A549 (cell line): ENCODE data around the gene ZBTB46. TPM values are rescaled to one million over a fixed set of nuclear protein-coding genes. Genes with fewer than 3 reads are reported as not detected.

ENCODE experiments used
- ATAC-seq, 2 experiments: fragments of 200-7000 bp in 1 of 2; fragments of >200 bp in 1 of 2; cut with Nextera tagmentation in 1 of 2; cut with Tn5 transposase in 1 of 2; 3 replicates each; pipeline versions ENCODE4 v1.8.0 to v1.9.1; 2018 to 2020; ENCODE audit warnings: mild to moderate bottlenecking in 1 of 2, moderate library complexity in 1 of 2
- CTCF ChIA-PET: fragments of 300-600 bp; sonication (Branson Sonifier 250); formaldehyde crosslinking; extraction: SDS; loops from one replicate; lab custom pipeline; 2021; ENCODE audit warnings: antibody characterized with exemption, inconsistent platforms; lab: Yijun Ruan, JAX
- POLR2A ChIA-PET: fragments of 350-600 bp; formaldehyde crosslinking; extraction: SDS; loops from one replicate; lab custom pipeline; 2021; ENCODE audit warnings: antibody characterized with exemption, inconsistent platforms; lab: Yijun Ruan, JAX
- DNase-seq, 2 experiments: peaks; one replicate each; pipeline versions ENCODE4 v3.0.0 to v3.0.0-alpha.2; 2011 to 2016; ENCODE audit warnings: low read depth in 1 of 2, low spot score in 1 of 2
- FAIRE-seq: peaks from 2 replicates; lab custom pipeline; 2011; peaks lifted over from hg19 to GRCh38; lab: Jason Lieb, UNC
- H3K27ac ChIP-seq, 2 experiments: fragments of >200 bp; sonication (Bioruptor Twin); formaldehyde crosslinking; 3 replicates each; pipeline ENCODE4 v1.5.1; 2016 to 2017
- H3K4me1 ChIP-seq: fragments of >200 bp; sonication (Bioruptor Twin); formaldehyde crosslinking; 3 replicates; pipeline ENCODE4 v1.6.1; 2016
- H3K4me2 ChIP-seq: fragments of >200 bp; sonication (Bioruptor Twin); formaldehyde crosslinking; 3 replicates; pipeline ENCODE4 v1.6.1; 2016
- H3K4me3 ChIP-seq: fragments of >200 bp; sonication (Bioruptor Twin); formaldehyde crosslinking; 3 replicates; pipeline ENCODE4 v1.5.1; 2016
- H3K9me3 ChIP-seq: fragments of >200 bp; sonication (Bioruptor Twin); formaldehyde crosslinking; 3 replicates; pipeline ENCODE4 v1.6.1; 2016
- BHLHE40 ChIP-seq: IDR thresholded peaks from 2 replicates; pipeline ENCODE4 v1.6.1; 2012; ENCODE audit warnings: low read depth, low read length, inconsistent platforms
- CBX2 ChIP-seq: fragments of 200-600 bp; sonication (generic); IDR thresholded peaks from 2 replicates; pipeline ENCODE4 v1.6.1; 2016; ENCODE audit warnings: low read depth, mild to moderate bottlenecking, borderline replicate concordance
- CBX8 ChIP-seq: fragments of 200-600 bp; sonication (generic); IDR thresholded peaks from 2 replicates; pipeline ENCODE4 v1.6.1; 2016
- CEBPB ChIP-seq, 2 experiments: fragments of >200 bp in 1 of 2; sonication (Bioruptor Twin) in 1 of 2; formaldehyde crosslinking in 1 of 2; IDR thresholded peaks; 2 replicates each; pipeline ENCODE4 v1.6.1; 2012 to 2016
- CHD2 ChIP-seq: fragments of 150-350 bp; IDR thresholded peaks from 2 replicates; pipeline ENCODE4 v1.6.1; 2014; ENCODE audit warnings: low read length; ENCODE audit not compliant: partially characterized antibody
- CHD4 ChIP-seq: fragments of 200-600 bp; sonication (generic); IDR thresholded peaks from 2 replicates; pipeline ENCODE4 v1.6.1; 2016; ENCODE audit warnings: antibody characterized with exemption, mild to moderate bottlenecking, borderline replicate concordance
- EHMT2 ChIP-seq: fragments of 200-600 bp; sonication (generic); IDR thresholded peaks from 2 replicates; pipeline ENCODE4 v1.6.1; 2016; ENCODE audit warnings: antibody characterized with exemption, low read depth, mild to moderate bottlenecking, moderate library complexity
- FOSL2 ChIP-seq, 2 experiments: fragments of 450-650 bp in 1 of 2; fragments of >200 bp in 1 of 2; sonication (Bioruptor Twin) in 1 of 2; formaldehyde crosslinking; IDR thresholded peaks; 2 replicates each; pipeline versions ENCODE4 v1.5.0 to v1.6.1; 2016 to 2020; ENCODE audit warnings: mild to moderate bottlenecking in 1 of 2, moderate library complexity in 1 of 2
- HDAC2 ChIP-seq: fragments of 200-600 bp; sonication (generic); IDR thresholded peaks from 2 replicates; pipeline ENCODE4 v1.6.1; 2016
- HEYL ChIP-seq: fragments of 250-450 bp; sonication (Bioruptor Pico); IDR thresholded peaks from 2 replicates; pipeline ENCODE4 v1.8.0; 2021; ENCODE audit warnings: mild to moderate bottlenecking, moderate library complexity
- HOXA7 ChIP-seq: fragments of 250-450 bp; sonication (Bioruptor Pico); IDR thresholded peaks from 2 replicates; pipeline ENCODE4 v1.5.0; 2020; ENCODE audit warnings: mild to moderate bottlenecking, moderate library complexity
- KDM1A ChIP-seq: fragments of 200-600 bp; sonication (generic); IDR thresholded peaks from 2 replicates; pipeline ENCODE4 v1.6.1; 2016; ENCODE audit warnings: low read depth, mild to moderate bottlenecking
- KDM5A ChIP-seq: fragments of 200-600 bp; sonication (generic); IDR thresholded peaks from 2 replicates; pipeline ENCODE4 v1.6.1; 2016; ENCODE audit warnings: antibody characterized with exemption, mild to moderate bottlenecking
- MAFK ChIP-seq: fragments of 450-650 bp; IDR thresholded peaks from 2 replicates; pipeline ENCODE4 v1.6.1; 2014; ENCODE audit not compliant: partially characterized antibody
- NR3C1 ChIP-seq: fragments of >200 bp; sonication (Bioruptor Twin); formaldehyde crosslinking; IDR thresholded peaks from 3 replicates; pipeline ENCODE4 v1.6.1; 2017
- PHF8 ChIP-seq: fragments of 200-600 bp; sonication (generic); IDR thresholded peaks from 2 replicates; pipeline ENCODE4 v1.6.1; 2016; ENCODE audit warnings: low read depth, mild to moderate bottlenecking, antibody characterized with exemption, moderate library complexity, borderline replicate concordance
- POLR2A ChIP-seq: IDR thresholded peaks from 2 replicates; pipeline ENCODE4 v1.6.1; 2012; ENCODE audit warnings: mild to moderate bottlenecking, low read length
- RARB ChIP-seq: fragments of 250-450 bp; sonication (Bioruptor Pico); IDR thresholded peaks from 2 replicates; pipeline ENCODE4 v1.8.0; 2021; ENCODE audit warnings: mild to moderate bottlenecking, moderate library complexity
- RCOR1 ChIP-seq: fragments of 150-350 bp; IDR thresholded peaks from 2 replicates; pipeline ENCODE4 v1.6.1; 2014; ENCODE audit warnings: antibody characterized with exemption, low read length, low read depth
- RFX5 ChIP-seq: fragments of 450-650 bp; IDR thresholded peaks from 2 replicates; pipeline ENCODE4 v1.7.1; 2014; ENCODE audit warnings: antibody characterized with exemption, mild to moderate bottlenecking, moderate library complexity
- RNF2 ChIP-seq: fragments of 200-600 bp; sonication (generic); IDR thresholded peaks from 2 replicates; pipeline ENCODE4 v1.6.1; 2016; ENCODE audit warnings: low read depth, mild to moderate bottlenecking, antibody characterized with exemption, moderate library complexity, borderline replicate concordance
- ZC3H11A ChIP-seq: fragments of 450-650 bp; IDR thresholded peaks from 2 replicates; pipeline ENCODE4 v1.6.1; 2014; ENCODE audit warnings: antibody characterized with exemption, mild to moderate bottlenecking
- ZNF302 ChIP-seq: fragments of 250-450 bp; sonication (Bioruptor Pico); IDR thresholded peaks from 2 replicates; pipeline ENCODE4 v1.9.0; 2021; ENCODE audit warnings: inconsistent platforms, mild to moderate bottlenecking, moderate library complexity
- WGBS: methylation state at CpG from one replicate; pipeline ENCODE4 v1.1.6; 2017; ENCODE audit errors: missing lambda C conversion rate; 5-methylcytosine and 5-hydroxymethylcytosine counted together
- polyA plus RNA-seq, 4 experiments: library from polyadenylated mRNA; depleted of rRNA in 3 of 4; stranded (reverse); fragments of >200 nt; fragmentation: RNase III in 1 of 4; extraction: RNeasy Plus Mini Kit Qiagen cat#74134 plus additional on column Dnase treatment in 1 of 4; gene quantifications; 2 replicates in 3 of 4; 3 replicates in 1 of 4; pipeline ENCODE4 v1.2.3, GENCODE V29; 2011 to 2017
- TF ChIP-seq, protein P1 (sequence below): IDR thresholded peaks from 2 replicates; pipeline ENCODE4 v1.6.1; 2012
- TF ChIP-seq, protein P2 (sequence below): fragments of 250-450 bp; sonication (Bioruptor Pico); IDR thresholded peaks from 2 replicates; pipeline ENCODE4 v1.5.0; 2020; ENCODE audit warnings: low read depth, mild to moderate bottlenecking, moderate library complexity
- TF ChIP-seq, protein P3 (sequence below): fragments of >200 bp; sonication (Bioruptor Twin); formaldehyde crosslinking; IDR thresholded peaks from 2 replicates; pipeline ENCODE4 v1.6.1; 2016
- TF ChIP-seq, protein P4 (sequence below): fragments of >200 bp; sonication (Bioruptor Twin); formaldehyde crosslinking; IDR thresholded peaks from 3 replicates; pipeline ENCODE4 v1.5.1; 2016
- TF ChIP-seq, protein P5 (sequence below): IDR thresholded peaks from 2 replicates; pipeline ENCODE4 v1.6.1; 2012

Gene ZBTB46
- polyA plus RNA-seq, 2 of the 4 experiments (the other 2 are of a cell fraction) = 0.17 to 0.43 TPM

DNA sequence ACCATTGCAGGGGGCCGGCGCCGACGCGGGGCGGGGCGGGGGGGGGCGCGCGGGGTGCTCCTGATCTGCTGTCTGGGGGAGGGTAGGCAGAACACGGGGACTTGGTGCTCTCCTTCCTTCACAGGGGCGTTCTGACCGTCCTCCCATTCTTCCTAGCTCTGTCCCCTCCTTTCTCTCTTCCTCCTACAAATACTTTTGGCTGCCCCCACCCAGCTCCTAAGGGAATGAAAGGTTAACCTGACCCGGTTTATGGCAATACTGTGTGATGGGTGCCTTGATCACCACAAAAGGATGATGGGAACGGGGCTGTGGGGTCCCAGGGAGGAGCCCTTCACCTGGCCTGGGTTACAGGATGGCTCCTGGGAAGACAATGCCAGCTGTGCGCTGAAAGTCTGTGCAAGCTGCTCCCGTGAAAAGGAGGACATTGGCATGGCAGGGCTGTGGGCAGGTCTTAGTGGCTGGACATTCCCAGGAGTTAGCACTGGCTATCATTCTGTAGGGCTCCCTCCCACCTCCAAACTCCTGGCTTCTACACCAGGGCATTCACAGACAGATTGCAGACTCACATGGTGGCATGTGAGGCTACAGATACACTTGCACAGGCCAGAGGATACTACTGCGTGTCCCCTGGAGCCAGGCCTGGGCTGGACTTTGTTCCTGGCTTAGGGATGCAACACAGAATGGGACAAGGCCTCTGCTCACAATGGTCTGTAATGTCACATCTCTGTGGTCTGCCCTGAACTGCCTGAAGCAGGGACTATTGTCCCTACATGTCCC is 32.1 kb upstream of the ZBTB46 start:
- peak overlapping the region; percentile 95 for H3K4me3 ChIP-seq
- DNase-seq = no peak
- H3K4me1 ChIP-seq = peaks cover 14% of the 10 kb centered on the region; the same call in 2 of the 3 replicates
- H3K4me2 ChIP-seq = peak overlapping the region; percentile 74
- peak overlapping the region; percentile 91 to 95 for H3K27ac ChIP-seq
- WGBS = 90% methylated on average over 18 of the region's 18 CpGs
- no peak for FAIRE-seq
- CTCF ChIA-PET = interaction anchor here (0.6 to 3.6 kb wide), 27 partner anchors 9 to 326 kb away, joined by 3 to 18 read pairs (median 3); partner anchors contain the start of genes DNAJC5, PTK6 and UCKL1
- POLR2A ChIA-PET = no interaction called here
- TF ChIP-seq CHD4 (no peak), CBX8 (no peak), KDM1A (no peak), HDAC2 (no peak), EHMT2 (no peak), ZNF302 (CRISPR knock-in tag) (no peak)
- TF ChIP-seq, all 56 proteins: peak for 0
- no peaks in the 10 kb centered on the region for H3K9me3 ChIP-seq
- ATAC-seq = no peak

DNA sequence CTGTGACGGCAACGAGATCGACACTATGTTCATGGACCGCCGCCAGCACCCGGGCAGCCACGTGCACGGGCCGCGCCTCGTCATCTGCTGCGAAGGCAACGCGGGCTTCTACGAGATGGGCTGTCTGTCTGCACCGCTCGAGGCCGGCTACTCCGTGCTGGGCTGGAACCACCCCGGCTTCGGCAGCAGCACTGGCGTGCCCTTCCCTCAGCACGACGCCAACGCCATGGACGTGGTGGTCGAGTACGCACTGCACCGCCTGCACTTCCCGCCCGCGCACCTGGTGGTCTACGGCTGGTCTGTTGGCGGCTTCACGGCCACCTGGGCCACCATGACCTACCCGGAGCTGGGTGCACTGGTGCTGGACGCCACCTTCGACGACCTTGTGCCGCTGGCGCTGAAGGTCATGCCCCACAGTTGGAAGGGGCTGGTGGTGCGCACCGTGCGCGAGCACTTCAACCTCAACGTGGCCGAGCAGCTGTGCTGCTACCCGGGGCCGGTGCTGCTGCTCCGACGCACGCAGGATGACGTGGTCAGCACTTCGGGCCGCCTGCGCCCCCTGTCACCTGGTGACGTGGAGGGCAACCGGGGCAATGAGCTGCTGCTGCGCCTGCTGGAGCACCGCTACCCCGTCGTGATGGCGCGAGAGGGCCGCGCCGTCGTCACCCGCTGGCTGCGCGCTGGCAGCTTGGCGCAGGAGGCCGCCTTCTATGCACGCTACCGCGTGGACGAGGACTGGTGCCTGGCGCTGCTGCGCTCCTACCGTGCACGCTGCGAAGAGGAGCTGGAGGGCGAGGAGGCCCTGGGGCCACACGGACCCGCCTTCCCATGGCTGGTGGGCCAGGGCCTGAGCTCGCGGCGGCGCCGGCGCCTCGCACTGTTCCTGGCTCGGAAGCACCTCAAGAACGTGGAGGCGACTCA is 31.2 kb upstream of the ZBTB46 start:
- Histone ChIP-seq H3K9me3 (no peaks in the 10 kb centered on the region), H3K4me2 (no peak overlapping the region), H3K4me1 (peaks cover 14% of the 10 kb centered on the region; the same call in 2 of the 3 replicates), H3K4me3 (no peak overlapping the region), H3K27ac (no peak overlapping the region)
- no peak for FAIRE-seq
- no peak for DNase-seq
- POLR2A ChIA-PET = interaction anchor here (1.2 kb wide), 1 partner anchor 118 kb away, joined by 3 read pairs; no protein-coding TSS in a partner anchor
- CTCF ChIA-PET = interaction anchor here (0.6 to 2.9 kb wide), 9 partner anchors 8 to 324 kb away, joined by 3 to 12 read pairs (median 3); partner anchors contain the start of gene UCKL1
- no peak for ATAC-seq
- TF ChIP-seq CEBPB (IDR thresholded peaks at IDR 0.05) (no peak), HEYL (CRISPR knock-in tag) (no peak), MAFK (no peak), ZC3H11A (no peak), RNF2 (no peak), BHLHE40 (no peak), CHD4 (no peak), HOXA7 (no peak), KDM1A (no peak), RFX5 (no peak), ZNF302 (CRISPR knock-in tag) (no peak), NR3C1 (no peak), CHD2 (no peak), CBX2 (no peak), POLR2A (no peak), RCOR1 (no peak), HDAC2 (no peak), EHMT2 (no peak)
- TF ChIP-seq, protein P1, sequence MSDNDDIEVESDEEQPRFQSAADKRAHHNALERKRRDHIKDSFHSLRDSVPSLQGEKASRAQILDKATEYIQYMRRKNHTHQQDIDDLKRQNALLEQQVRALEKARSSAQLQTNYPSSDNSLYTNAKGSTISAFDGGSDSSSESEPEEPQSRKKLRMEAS = no peak
- TF ChIP-seq, protein P2, sequence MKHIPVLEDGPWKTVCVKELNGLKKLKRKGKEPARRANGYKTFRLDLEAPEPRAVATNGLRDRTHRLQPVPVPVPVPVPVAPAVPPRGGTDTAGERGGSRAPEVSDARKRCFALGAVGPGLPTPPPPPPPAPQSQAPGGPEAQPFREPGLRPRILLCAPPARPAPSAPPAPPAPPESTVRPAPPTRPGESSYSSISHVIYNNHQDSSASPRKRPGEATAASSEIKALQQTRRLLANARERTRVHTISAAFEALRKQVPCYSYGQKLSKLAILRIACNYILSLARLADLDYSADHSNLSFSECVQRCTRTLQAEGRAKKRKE (CRISPR knock-in tag) = no peak
- 96% methylated on average over 79 of the region's 95 CpGs for WGBS

DNA sequence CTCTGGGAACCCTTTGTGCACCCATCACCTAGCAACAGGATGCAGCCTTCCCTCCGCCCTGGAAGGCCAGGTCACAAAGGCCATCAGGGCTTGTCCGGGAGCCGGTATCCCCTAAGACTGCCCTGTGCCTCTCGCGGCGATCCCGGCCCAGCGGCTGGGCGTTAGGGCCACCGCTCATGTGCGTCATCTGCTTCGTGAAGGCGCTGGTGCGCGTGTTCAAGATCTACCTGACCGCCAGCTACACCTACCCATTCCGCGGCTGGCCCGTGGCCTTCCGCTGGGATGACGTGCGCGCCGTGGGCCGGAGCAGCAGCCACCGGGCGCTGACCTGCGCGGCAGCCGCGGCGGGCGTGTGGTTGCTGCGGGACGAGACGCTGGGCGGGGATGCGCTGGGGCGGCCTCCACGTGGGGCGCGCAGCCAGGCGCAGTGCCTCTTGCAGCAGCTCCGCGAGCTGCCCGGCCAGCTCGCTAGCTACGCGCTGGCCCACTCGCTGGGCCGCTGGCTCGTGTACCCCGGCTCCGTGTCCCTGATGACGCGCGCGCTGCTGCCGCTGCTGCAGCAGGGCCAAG is 30.4 kb upstream of the ZBTB46 start, which contains the start of gene ABHD16B:
ABHD16B (plus strand) TSS at position 134 of the 570 bp plus-strand sequence; CDS start at position 177, 43 bp downstream.
- H3K4me2 ChIP-seq = no peak within 1 kb of the TSS
- 95% methylated on average over 27 of the region's 59 CpGs for WGBS
- POLR2A ChIA-PET = interaction anchor here (1.2 kb wide), 1 partner anchor 119 kb away, joined by 3 read pairs; no protein-coding TSS in a partner anchor
- no peak within 1 kb of the TSS for H3K27ac ChIP-seq
- FAIRE-seq (no peak), ATAC-seq (no peak), DNase-seq (no peak)
- H3K9me3 ChIP-seq = no peaks in the 10 kb centered on the region
- peaks cover 12% of the 10 kb centered on the region; the same call in 2 of the 3 replicates for H3K4me1 ChIP-seq
- no peak within 1 kb of the TSS for H3K4me3 ChIP-seq
- CTCF ChIA-PET = interaction anchor here (0.8 kb wide), 1 partner anchor 21 kb away, joined by 3 read pairs; no protein-coding TSS in a partner anchor
- no peak for TF ChIP-seq CHD4
- TF ChIP-seq RARB = no peak
- no peak for TF ChIP-seq PHF8
- TF ChIP-seq, protein P3, sequence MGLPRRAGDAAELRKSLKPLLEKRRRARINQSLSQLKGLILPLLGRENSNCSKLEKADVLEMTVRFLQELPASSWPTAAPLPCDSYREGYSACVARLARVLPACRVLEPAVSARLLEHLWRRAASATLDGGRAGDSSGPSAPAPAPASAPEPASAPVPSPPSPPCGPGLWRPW = no peak
- no peak for TF ChIP-seq HOXA7
- TF ChIP-seq, protein P4, sequence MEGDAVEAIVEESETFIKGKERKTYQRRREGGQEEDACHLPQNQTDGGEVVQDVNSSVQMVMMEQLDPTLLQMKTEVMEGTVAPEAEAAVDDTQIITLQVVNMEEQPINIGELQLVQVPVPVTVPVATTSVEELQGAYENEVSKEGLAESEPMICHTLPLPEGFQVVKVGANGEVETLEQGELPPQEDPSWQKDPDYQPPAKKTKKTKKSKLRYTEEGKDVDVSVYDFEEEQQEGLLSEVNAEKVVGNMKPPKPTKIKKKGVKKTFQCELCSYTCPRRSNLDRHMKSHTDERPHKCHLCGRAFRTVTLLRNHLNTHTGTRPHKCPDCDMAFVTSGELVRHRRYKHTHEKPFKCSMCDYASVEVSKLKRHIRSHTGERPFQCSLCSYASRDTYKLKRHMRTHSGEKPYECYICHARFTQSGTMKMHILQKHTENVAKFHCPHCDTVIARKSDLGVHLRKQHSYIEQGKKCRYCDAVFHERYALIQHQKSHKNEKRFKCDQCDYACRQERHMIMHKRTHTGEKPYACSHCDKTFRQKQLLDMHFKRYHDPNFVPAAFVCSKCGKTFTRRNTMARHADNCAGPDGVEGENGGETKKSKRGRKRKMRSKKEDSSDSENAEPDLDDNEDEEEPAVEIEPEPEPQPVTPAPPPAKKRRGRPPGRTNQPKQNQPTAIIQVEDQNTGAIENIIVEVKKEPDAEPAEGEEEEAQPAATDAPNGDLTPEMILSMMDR = no peak
- TF ChIP-seq FOSL2 (IDR thresholded peaks at IDR 0.05) = no peak
- TF ChIP-seq FOSL2 (CRISPR knock-in tag; IDR thresholded peaks at IDR 0.05) = no peak
- TF ChIP-seq, protein P5, sequence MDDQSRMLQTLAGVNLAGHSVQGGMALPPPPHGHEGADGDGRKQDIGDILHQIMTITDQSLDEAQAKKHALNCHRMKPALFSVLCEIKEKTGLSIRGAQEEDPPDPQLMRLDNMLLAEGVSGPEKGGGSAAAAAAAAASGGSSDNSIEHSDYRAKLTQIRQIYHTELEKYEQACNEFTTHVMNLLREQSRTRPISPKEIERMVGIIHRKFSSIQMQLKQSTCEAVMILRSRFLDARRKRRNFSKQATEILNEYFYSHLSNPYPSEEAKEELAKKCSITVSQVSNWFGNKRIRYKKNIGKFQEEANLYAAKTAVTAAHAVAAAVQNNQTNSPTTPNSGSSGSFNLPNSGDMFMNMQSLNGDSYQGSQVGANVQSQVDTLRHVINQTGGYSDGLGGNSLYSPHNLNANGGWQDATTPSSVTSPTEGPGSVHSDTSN = no peak
- no peak for TF ChIP-seq KDM5A
- no peak for TF ChIP-seq KDM1A
